Embryonic facial prominence (tissue), 1 donor: ENCODE data around the gene USH2A.
"Not testable (repeated sequence)": the region's sequence is repeated elsewhere in the genome, so short reads cannot be mapped to it uniquely, and the experiment has no call there.

ENCODE experiments used
- DNase-seq: peaks from one replicate; pipeline ENCODE4 v3.0.0-alpha.2; 2016; ENCODE audit errors: extremely low spot score

Gene USH2A

DNA sequence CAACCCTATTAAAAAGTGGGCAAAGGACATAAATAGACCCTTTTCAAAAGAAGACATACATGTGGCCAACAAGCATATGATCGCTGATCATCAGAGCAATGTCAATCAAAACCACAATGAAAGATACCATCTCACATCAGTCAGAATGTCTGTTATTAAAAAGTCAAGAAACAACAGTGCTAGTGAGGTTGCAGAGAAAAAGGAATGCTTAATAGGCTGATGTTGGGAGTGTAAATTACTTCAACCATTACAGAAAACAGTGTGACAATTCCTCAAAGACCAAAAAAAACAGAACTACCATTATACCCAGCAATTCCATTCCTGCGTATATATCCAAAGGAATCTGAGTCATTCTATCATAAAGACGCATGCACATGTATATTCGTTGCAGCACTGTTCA lies 13.2 kb downstream of the USH2A start:
- no peak for DNase-seq

GRCh38 chr1:216390956-216391355 lies 32.3 kb downstream of the USH2A start:
- no peak for DNase-seq

DNA sequence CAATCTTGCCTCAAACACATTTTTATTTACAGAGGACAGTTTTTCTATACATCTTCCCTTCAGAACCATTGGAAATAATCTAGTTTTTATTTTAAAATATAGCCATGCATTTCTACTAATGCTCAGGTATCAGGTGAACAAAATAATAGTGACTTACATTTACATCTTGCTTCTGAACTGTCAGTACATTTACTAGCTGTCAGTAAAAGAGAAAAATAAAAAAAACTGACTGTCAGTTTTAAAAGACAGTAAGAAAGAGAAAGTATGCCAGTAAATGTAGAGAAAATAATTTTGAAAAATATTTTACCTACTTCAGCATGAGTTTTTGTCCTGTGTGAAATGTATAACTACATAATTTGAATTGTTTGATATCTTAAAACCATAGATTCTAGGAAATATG lies 33.5 kb downstream of the USH2A start:
- DNase-seq, result no peak

DNA sequence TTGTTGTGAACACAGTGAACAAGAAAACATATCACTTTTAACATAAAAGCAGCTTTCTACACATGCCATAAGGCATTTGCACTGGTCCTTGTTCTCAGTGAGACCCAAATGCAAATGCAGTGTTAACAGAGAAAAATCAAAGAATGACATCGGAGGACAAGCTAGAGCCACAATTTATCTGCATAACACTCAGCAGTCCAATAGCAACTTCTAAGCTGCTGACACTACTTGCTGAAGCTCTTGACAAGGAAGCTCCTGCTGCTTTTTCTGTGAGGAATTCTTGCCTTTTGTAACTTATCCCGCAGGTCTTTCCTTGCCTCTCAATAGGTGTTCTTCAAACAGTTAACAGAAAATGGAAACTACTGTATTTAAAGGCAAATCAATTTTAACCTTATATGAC lies 34.7 kb downstream of the USH2A start:
- DNase-seq, result no peak

- no peak for DNase-seq
These were observed 35.5 kb downstream of the USH2A start for GRCh38 chr1:216387782-216388181.

- no peak for DNase-seq
These were observed 43.8 kb downstream of the USH2A start for GRCh38 chr1:216379441-216379840.

DNA sequence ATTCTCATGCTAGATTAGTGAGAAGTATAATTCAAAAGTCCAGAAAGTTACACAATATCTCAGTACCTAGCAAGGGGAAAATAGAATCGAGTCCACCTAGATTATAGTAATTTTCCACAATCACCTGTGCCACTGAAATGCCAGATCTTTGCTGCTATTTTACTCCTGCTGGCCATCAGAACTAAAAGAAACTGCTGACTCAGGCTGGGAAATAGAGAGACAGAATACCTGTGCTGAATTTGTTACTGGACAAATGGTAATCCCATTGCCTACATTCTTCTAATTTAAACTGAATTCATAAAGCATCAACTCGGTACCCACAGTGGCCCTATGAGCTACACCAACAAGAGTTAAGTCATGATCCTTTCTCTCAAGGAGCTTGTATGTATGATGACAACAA lies 55.0 kb downstream of the USH2A start:
- no peak for DNase-seq

- no peak for DNase-seq
These were observed 56.3 kb downstream of the USH2A start for GRCh38 chr1:216366979-216367378.

DNA sequence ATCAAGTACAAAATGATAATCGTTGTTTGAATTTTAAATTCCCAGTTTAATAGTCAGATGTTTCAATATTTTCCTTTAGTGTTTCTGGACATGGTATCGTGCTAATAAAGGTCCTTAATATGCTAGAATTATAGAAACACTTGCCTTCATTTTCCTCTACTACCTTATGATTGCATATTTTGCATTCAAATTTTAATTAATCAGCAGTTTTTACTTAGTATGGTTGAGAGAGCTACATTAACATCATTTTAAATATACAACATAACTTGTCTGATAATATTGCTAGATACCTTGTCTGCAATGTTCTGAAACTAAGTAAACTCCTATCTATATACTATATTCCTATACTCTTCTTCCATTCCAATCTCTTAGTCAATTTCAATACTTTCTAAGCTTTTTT lies 66.3 kb downstream of the USH2A start:
- no peak for DNase-seq

- DNase-seq, result no peak
These were observed 73.1 kb downstream of the USH2A start for GRCh38 chr1:216350186-216350585.

GRCh38 chr1:216346526-216346925 lies 76.7 kb downstream of the USH2A start:
- no peak for DNase-seq

DNA sequence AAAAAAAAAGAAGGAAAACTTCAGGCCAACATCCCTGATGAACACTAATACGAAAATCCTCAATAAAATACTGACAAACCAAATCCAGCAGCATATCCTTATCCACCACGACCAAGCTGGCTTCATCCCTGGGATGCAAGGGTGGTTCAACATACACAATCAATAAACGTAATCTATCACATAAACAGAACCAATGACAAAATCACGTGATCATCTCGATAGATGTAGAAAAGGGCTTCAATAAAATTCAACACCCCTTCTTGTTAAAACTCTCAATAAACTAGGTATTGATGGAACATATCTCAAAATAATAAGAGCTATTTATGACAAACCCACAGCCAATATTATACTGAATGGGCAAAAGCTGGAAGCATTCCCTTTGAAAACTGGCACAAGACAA lies 82.7 kb downstream of the USH2A start:
- DNase-seq, result not testable (repeated sequence)

- DNase-seq, result no peak
These were observed 90.8 kb downstream of the USH2A start for GRCh38 chr1:216332462-216332861.

DNA sequence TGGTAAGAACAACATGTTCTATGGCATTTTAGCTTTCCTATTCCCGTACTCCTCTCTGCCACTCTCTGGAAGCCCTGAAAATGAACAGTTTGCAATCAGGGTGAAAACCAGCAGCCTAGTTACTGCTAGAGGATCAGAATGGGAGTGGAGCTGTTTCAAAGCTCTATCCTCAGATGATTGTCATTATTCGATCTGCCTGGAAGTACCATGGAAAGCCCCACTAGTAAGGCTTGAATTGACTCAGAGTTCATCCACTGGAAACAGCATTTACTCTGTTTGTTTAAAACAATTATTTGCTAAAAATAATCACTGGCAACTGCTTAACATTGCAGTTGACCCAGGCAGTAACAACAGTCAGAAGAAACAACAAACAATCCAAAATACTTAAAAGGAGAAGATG lies 91.2 kb downstream of the USH2A start:
- no peak for DNase-seq

- DNase-seq, result no peak
These were observed 92.0 kb downstream of the USH2A start for GRCh38 chr1:216331211-216331610.

GRCh38 chr1:216330262-216330661 lies 93.0 kb downstream of the USH2A start:
- DNase-seq, result no peak

DNA sequence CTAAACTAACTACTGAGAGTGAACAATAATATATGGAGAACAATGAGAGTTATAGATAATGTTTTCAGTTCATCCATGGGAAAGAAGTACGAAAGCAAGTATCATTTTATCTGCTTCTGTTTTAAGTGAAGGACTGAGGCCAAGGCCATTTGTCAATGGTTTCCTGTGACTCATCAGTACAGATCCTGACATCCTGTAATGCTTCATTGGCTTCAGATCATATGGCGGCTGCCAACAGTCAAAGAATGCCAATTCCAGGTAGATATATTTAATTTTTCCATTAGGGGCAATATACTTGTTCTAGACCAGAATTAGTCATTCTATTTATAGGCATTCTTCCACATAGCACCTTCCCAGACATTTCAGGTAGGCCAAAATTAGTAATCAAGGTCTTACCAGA lies 97.3 kb downstream of the USH2A start:
- DNase-seq, result no peak

GRCh38 chr1:216325336-216325735 lies 97.9 kb downstream of the USH2A start:
- no peak for DNase-seq

GRCh38 chr1:216323344-216323743 lies 99.9 kb downstream of the USH2A start:
- DNase-seq, result no peak

GRCh38 chr1:216314379-216315095 lies 108.7 kb downstream of the USH2A start:
- DNase-seq, result no peak

GRCh38 chr1:216310776-216311175 lies 112.5 kb downstream of the USH2A start:
- DNase-seq, result no peak

- no peak for DNase-seq
These were observed 116.4 kb downstream of the USH2A start for GRCh38 chr1:216306830-216307229.

DNA sequence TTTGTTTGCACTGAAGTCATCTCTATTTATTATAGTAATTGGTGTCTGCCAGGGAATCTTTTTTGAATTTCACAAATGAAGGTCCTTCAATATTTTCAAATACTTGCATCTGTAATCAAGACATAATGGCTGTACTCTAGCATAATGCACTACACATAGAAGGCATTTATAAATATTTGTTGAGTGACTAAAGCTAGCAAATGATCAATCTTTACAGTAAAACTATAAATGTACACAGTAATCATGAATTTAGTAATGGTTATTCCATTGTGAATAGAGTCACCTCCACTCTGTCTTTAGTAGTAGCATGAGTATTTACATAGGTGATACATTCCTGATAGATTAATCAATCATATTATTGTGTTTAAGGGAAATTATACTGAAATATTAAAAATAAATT lies 119.6 kb downstream of the USH2A start:
- DNase-seq, result no peak

DNA sequence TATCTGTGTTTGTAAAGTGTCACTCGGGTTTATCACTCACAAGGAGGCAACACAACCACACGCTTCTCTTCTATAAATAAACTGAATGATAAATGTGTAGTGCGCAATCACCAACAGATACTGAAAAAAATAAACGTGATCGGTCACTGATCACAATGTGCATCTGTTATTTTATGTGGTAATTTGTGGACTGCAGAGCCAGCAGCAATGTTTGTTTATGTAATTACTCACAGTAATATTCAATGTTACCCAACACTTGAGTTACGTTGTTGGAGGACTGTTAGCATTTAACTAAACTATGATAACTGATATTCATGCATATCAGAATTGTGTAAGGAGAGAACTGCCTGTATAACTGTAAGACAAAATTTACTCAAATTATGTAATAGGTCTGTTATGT lies 129.6 kb downstream of the USH2A start:
- no peak for DNase-seq
